Panc1 (cell line): ENCODE results near the gene LIPC. TPM values are rescaled to one million over a fixed set of nuclear protein-coding genes. Genes with fewer than 3 reads are reported as not detected.

Experiments
- ATAC-seq: fragments of 200-7000 bp; cut with Tn5 transposase; 2 replicates; pipeline ENCODE4 v1.9.1; 2020; ENCODE audit warnings: mild to moderate bottlenecking, moderate library complexity
- BruUV-seq: library from RNA; stranded (reverse); fragments of 400-500 nt; replicated peaks from 2 replicates; lab custom pipeline; 2021; lab: Mats Ljungman, UMichigan
- CTCF ChIA-PET: fragments of 300-600 bp; sonication (Branson Sonifier 250); formaldehyde crosslinking; loops from one replicate; lab custom pipeline; 2022; ENCODE audit warnings: antibody characterized with exemption; lab: Charles Lee
- POLR2A ChIA-PET: fragments of 300-600 bp; sonication (Branson Sonifier 250); formaldehyde crosslinking; loops from one replicate; lab custom pipeline; 2022; ENCODE audit warnings: antibody characterized with exemption; lab: Charles Lee
- DNase-seq: peaks from one replicate; pipeline ENCODE4 v3.0.0-alpha.2; 2010; ENCODE audit warnings: low read depth, low spot score
- H3K27ac ChIP-seq: 2 replicates; pipeline ENCODE4 v1.5.1; 2011; ENCODE audit warnings: mild to moderate bottlenecking, low read length, inconsistent platforms
- H3K27me3 ChIP-seq: fragments of 200-500 bp; sonication (Bioruptor generic); 2 replicates; pipeline ENCODE4 v1.6.0; 2014; ENCODE audit warnings: low read length, inconsistent platforms; ENCODE audit not compliant: control insufficient read depth, insufficient read depth
- H3K36me3 ChIP-seq: fragments of 200-500 bp; sonication (Bioruptor generic); 2 replicates; pipeline ENCODE4 v1.5.1; 2014; ENCODE audit warnings: inconsistent platforms, mild to moderate bottlenecking, low read length, moderate library complexity; ENCODE audit not compliant: control insufficient read depth, insufficient read depth
- H3K4me1 ChIP-seq: 2 replicates; pipeline ENCODE4 v1.5.1; 2011; ENCODE audit warnings: inconsistent platforms, mild to moderate bottlenecking, low read length, moderate library complexity; ENCODE audit not compliant: control insufficient read depth, insufficient read depth
- H3K4me3 ChIP-seq, 2 experiments: 2 replicates each; pipeline ENCODE4 v1.5.1; 2011 to 2012; ENCODE audit warnings: low read depth in 2 of 2, low read length in 2 of 2, mild to moderate bottlenecking in 2 of 2, inconsistent platforms in 1 of 2, moderate library complexity in 1 of 2
- H3K9me3 ChIP-seq: fragments of 200-500 bp; sonication (Bioruptor generic); 2 replicates; pipeline ENCODE4 v1.5.1; 2014; ENCODE audit warnings: low read depth, mild to moderate bottlenecking, inconsistent platforms, low read length, moderate library complexity; ENCODE audit not compliant: control insufficient read depth, insufficient read depth
- POLR2AphosphoS5 ChIP-seq: IDR thresholded peaks from 2 replicates; pipeline ENCODE4 v1.6.1; 2012; ENCODE audit warnings: mild to moderate bottlenecking, low read depth, low read length, moderate library complexity
- REST ChIP-seq, 2 experiments: IDR thresholded peaks; 2 replicates each; pipeline ENCODE4 v1.6.1; 2011 to 2012; ENCODE audit warnings: low read depth in 2 of 2, control low read depth in 1 of 2, low read length in 1 of 2, mild to moderate bottlenecking in 1 of 2, moderate library complexity in 1 of 2; ENCODE audit not compliant: insufficient read depth in 1 of 2
- SIN3A ChIP-seq: IDR thresholded peaks from 2 replicates; pipeline ENCODE4 v1.6.1; 2012; ENCODE audit warnings: low read depth, mild to moderate bottlenecking, low read length, moderate library complexity, borderline replicate concordance; ENCODE audit not compliant: insufficient read depth
- TCF7L2 ChIP-seq: IDR thresholded peaks from 2 replicates; pipeline ENCODE4 v1.6.1; 2011; ENCODE audit warnings: mild to moderate bottlenecking, low read depth, low read length, inconsistent platforms
- in situ Hi-C: cut with HindIII; loops from 2 replicates; pipeline ENCODE4 v1.10.0; 2016; ENCODE audit warnings: low sequenced_read_pairs, low pct_unique_long_range_greater_than_20kb
- intact Hi-C: fragments of 100-400 bp; cut with micrococcal nuclease; formaldehyde crosslinking; loops from one replicate; pipeline ENCODE4 v1.10.0; 2022; ENCODE audit not compliant: unreplicated experiment
- total RNA-seq: library from RNA; stranded (reverse); gene quantifications from one replicate; pipeline ENCODE4 v1.2.1, GENCODE V29; 2021; ENCODE audit not compliant: unreplicated experiment
- TF ChIP-seq, protein P1 (sequence below): fragments of 450-650 bp; IDR thresholded peaks from 2 replicates; pipeline ENCODE4 v1.5.1; 2017; ENCODE audit warnings: mild to moderate bottlenecking

Gene LIPC
- total RNA-seq, 1 experiment from 2014 or later = not detected

DNA sequence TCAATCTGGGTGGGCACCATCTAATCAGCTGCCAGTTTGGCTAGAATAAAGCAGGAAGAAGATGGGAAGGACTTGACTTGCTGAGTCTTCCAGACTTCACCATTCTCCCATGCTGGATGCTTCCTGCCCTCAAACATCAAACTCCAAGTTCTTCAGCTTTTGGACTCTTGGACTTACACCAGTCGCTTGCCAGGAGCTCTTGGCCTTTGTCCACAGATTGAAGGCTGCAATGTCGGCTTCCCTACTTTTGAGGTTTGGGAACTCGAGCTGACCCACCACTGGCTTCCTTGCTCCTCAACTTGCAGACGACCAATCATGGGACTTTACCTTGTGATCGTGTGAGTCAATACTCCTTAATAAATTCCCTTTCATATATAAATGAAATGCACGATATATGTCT is 8.6 kb upstream of the LIPC start:
- no peak overlapping the region for H3K4me3 ChIP-seq
- in situ Hi-C loops = no loop called here
- ATAC-seq (no peak), DNase-seq (no peak)
- no peaks in the 10 kb centered on the region for H3K27me3 ChIP-seq
- H3K27ac ChIP-seq = no peak overlapping the region
- H3K36me3 ChIP-seq = no peaks in the 10 kb centered on the region
- H3K9me3 ChIP-seq = no peaks in the 10 kb centered on the region
- TF ChIP-seq TCF7L2 (no peak), SIN3A (no peak), POLR2AphosphoS5 (no peak), REST (IDR thresholded peaks at IDR 0.05; ENCODE audit: insufficient read depth in 1 of 2, low read depth in 2 of 2, low read length in 1 of 2) (no peak)
- TF ChIP-seq, protein P1, sequence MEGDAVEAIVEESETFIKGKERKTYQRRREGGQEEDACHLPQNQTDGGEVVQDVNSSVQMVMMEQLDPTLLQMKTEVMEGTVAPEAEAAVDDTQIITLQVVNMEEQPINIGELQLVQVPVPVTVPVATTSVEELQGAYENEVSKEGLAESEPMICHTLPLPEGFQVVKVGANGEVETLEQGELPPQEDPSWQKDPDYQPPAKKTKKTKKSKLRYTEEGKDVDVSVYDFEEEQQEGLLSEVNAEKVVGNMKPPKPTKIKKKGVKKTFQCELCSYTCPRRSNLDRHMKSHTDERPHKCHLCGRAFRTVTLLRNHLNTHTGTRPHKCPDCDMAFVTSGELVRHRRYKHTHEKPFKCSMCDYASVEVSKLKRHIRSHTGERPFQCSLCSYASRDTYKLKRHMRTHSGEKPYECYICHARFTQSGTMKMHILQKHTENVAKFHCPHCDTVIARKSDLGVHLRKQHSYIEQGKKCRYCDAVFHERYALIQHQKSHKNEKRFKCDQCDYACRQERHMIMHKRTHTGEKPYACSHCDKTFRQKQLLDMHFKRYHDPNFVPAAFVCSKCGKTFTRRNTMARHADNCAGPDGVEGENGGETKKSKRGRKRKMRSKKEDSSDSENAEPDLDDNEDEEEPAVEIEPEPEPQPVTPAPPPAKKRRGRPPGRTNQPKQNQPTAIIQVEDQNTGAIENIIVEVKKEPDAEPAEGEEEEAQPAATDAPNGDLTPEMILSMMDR = no peak
- BruUV-seq = no TSS peak
- POLR2A ChIA-PET = no interaction called here
- CTCF ChIA-PET = no interaction called here
- intact Hi-C loops = no loop called here
- H3K4me1 ChIP-seq = peaks cover 2% of the 10 kb centered on the region; the same call in 1 of the 2 replicates

- CTCF ChIA-PET = no interaction called here
- no peak for ATAC-seq
- intact Hi-C loops (no loop called here), in situ Hi-C loops (no loop called here)
- Histone ChIP-seq H3K27ac (no peak overlapping the region), H3K36me3 (no peaks in the 10 kb centered on the region), H3K27me3 (no peaks in the 10 kb centered on the region), H3K9me3 (no peaks in the 10 kb centered on the region), H3K4me3 (no peak overlapping the region), H3K4me1 (peaks cover 2% of the 10 kb centered on the region; the same call in 1 of the 2 replicates)
- no peak for DNase-seq
- no TSS peak for BruUV-seq
- TF ChIP-seq, protein P1 = no peak
- no peak for TF ChIP-seq SIN3A
- no peak for TF ChIP-seq TCF7L2
- no peak for TF ChIP-seq POLR2AphosphoS5
- no peak for TF ChIP-seq REST (IDR thresholded peaks at IDR 0.05; ENCODE audit: insufficient read depth in 1 of 2, low read depth in 2 of 2, low read length in 1 of 2)
- POLR2A ChIA-PET = no interaction called here
Measured at GRCh38 chr15:58423831-58424608, 7.8 kb upstream of the LIPC start.
